Measurements from ENCODE around the gene MALRD1.

DNA sequence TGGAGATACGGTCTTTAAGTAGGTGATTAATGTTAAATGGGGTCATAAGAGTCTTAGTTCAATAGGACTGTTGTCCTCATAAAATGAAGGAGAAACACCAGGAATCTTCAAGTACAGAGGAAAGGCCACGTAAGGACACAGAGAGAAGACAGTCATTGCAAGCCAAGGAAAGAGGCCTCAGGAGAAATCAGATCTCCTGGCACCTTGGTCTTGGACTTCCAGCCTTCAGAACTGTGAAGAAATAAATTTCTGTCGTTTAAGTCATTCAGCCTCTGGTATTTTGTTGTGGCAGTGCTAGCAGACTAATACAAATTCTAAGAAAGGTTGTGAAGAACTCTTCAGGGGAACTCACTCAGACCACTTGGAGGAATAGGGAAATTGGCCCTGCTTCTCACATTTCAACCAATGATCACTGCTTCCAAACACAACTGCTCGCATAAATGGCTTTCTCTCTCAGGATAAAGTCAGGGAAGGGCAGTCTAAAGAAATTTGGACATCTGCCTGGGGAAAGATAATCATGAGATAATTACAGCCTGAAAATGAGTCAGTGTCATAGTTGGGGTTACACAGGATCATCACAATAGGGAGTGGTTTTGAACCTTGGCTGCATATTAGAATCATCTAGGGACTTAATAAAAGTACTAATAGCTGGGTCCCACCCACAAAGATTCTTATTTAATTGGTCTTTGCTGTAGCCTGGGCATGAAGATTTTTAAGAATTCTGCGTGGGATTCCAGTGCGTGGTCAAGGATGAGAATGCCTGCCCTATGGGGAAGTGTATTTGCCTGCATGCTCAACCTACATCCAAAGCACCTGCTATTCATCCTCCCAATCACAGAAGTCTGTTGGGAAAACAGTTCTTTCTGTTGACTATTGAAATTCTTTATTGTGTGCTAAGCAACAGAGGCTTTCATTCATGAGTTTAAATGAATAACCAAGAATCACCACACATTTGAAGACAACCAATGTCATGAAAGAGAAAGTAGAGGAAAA lies 457.0 kb downstream of the MALRD1 start:
- TF ChIP-seq, protein P1, sequence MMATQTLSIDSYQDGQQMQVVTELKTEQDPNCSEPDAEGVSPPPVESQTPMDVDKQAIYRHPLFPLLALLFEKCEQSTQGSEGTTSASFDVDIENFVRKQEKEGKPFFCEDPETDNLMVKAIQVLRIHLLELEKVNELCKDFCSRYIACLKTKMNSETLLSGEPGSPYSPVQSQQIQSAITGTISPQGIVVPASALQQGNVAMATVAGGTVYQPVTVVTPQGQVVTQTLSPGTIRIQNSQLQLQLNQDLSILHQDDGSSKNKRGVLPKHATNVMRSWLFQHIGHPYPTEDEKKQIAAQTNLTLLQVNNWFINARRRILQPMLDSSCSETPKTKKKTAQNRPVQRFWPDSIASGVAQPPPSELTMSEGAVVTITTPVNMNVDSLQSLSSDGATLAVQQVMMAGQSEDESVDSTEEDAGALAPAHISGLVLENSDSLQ (IDR thresholded peaks at IDR 0.05), result no peak
- TF ChIP-seq FOXM1 (IDR thresholded peaks at IDR 0.05; ENCODE audit: borderline replicate concordance), result no peak

Measured in HEK293T (cell line).